Measurements from ENCODE around the gene PNPLA1.
A peak's percentile ranks its signal among the peaks of the same experiment; 100 is the strongest.

Gene PNPLA1

GRCh38 chr6:36226438-36227047 lies 43.3 kb upstream of the PNPLA1 start (continued):
- TF ChIP-seq PRDM10 (tag by site-specific recombination; IDR thresholded peaks at IDR 0.05) (peak; percentile 67), ZNF398 (tag by site-specific recombination; IDR thresholded peaks at IDR 0.05) (no peak), ZNF416 (tag by site-specific recombination; IDR thresholded peaks at IDR 0.05) (no peak), ELK4 (IDR thresholded peaks at IDR 0.05; ENCODE audit: borderline replicate concordance, low read depth, low read length) (no peak), ZNF544 (tag by site-specific recombination; IDR thresholded peaks at IDR 0.05) (no peak), ZNF518A (tag by site-specific recombination; conservative IDR thresholded peaks at IDR 0.05; ENCODE audit: low read depth) (no peak), ZNF10 (tag by site-specific recombination; IDR thresholded peaks at IDR 0.05) (peak; percentile 70; the same call in 1 of the 2 replicates), ZNF324 (tag by site-specific recombination; IDR thresholded peaks at IDR 0.05) (no peak), ZNF600 (tag by site-specific recombination; IDR thresholded peaks at IDR 0.05) (no peak), ZSCAN30 (tag by site-specific recombination; IDR thresholded peaks at IDR 0.05) (no peak), OVOL3 (tag by site-specific recombination; IDR thresholded peaks at IDR 0.05) (no peak), ZBTB11 (tag by site-specific recombination; conservative IDR thresholded peaks at IDR 0.05; ENCODE audit: low read depth) (no peak), ZNF423 (tag by site-specific recombination; IDR thresholded peaks at IDR 0.05) (no peak), PRDM6 (tag by site-specific recombination; IDR thresholded peaks at IDR 0.05) (peak; percentile 39; the same call in 1 of the 2 replicates), ZNF701 (tag by site-specific recombination; IDR thresholded peaks at IDR 0.05) (no peak), HIC1 (tag by site-specific recombination; IDR thresholded peaks at IDR 0.05) (no peak), INSM2 (tag by site-specific recombination; IDR thresholded peaks at IDR 0.05) (no peak)

All from HEK293 (cell line).